ENCODE results near the gene PANX3.
A peak's percentile ranks its signal among the peaks of the same experiment; 100 is the strongest.

PANX3 gene

GRCh38 chr11:124622531-124623451 is 11.6 kb downstream of the PANX3 start, which contains the start of gene TBRG1:
TBRG1 (plus strand) TSS chr11:124622864; CDS start chr11:124623084, 220 bp downstream.
- DNase-seq = peak; percentile 78 to 83

- DNase-seq = no peak
Observed at GRCh38 chr11:124623861-124624525, 12.8 kb downstream of the PANX3 start.

GRCh38 chr11:124625504-124626168 is 14.4 kb downstream of the PANX3 start:
- DNase-seq = no peak

- DNase-seq = no peak
Observed at GRCh38 chr11:124627546-124627945, 16.3 kb downstream of the PANX3 start.

- DNase-seq = no peak
Observed at GRCh38 chr11:124629961-124630360, 18.7 kb downstream of the PANX3 start.

- DNase-seq = no peak
Observed at GRCh38 chr11:124633355-124633754, 22.1 kb downstream of the PANX3 start.

- no peak for DNase-seq
Observed at GRCh38 chr11:124635932-124636331, 24.7 kb downstream of the PANX3 start.

GRCh38 chr11:124638500-124638899 is 27.3 kb downstream of the PANX3 start:
- DNase-seq = no peak

GRCh38 chr11:124639186-124639585 is 28.0 kb downstream of the PANX3 start:
- DNase-seq = no peak

GRCh38 chr11:124640666-124641065 is 29.4 kb downstream of the PANX3 start:
- DNase-seq = no peak

- DNase-seq = no peak
Observed at GRCh38 chr11:124642628-124643027, 31.4 kb downstream of the PANX3 start.

- DNase-seq = no peak
Observed at GRCh38 chr11:124643042-124643604, 31.9 kb downstream of the PANX3 start.

GRCh38 chr11:124643605-124644425 is 32.6 kb downstream of the PANX3 start:
- no peak for DNase-seq

GRCh38 chr11:124644426-124645280 is 33.4 kb downstream of the PANX3 start:
- peak; percentile 10 to 23 for DNase-seq

GRCh38 chr11:124646148-124646547 is 34.9 kb downstream of the PANX3 start:
- DNase-seq = no peak

- DNase-seq = no peak
Observed at GRCh38 chr11:124648610-124649009, 37.4 kb downstream of the PANX3 start.

- DNase-seq = no peak
Observed at GRCh38 chr11:124656774-124657630, 45.8 kb downstream of the PANX3 start.

GRCh38 chr11:124657904-124658303 is 46.7 kb downstream of the PANX3 start:
- DNase-seq = no peak

GRCh38 chr11:124658501-124658900 is 47.3 kb downstream of the PANX3 start:
- no peak for DNase-seq

- no peak for DNase-seq
Observed at GRCh38 chr11:124658986-124659385, 47.8 kb downstream of the PANX3 start.
